Right atrium auricular region (tissue), 2 donors: Measurements from ENCODE around the gene PYHIN1. TPM values are rescaled to one million over a fixed set of nuclear protein-coding genes. Genes with fewer than 3 reads are reported as not detected.

Source experiments
- DNase-seq: peaks from one replicate; pipeline ENCODE4 v3.0.0-alpha.2; 2019; ENCODE audit warnings: low spot score
- H3K27ac ChIP-seq, 2 donors: fragments of 200-600 bp; sonication (generic); 1 replicate in 1 of 2; 2 replicates in 1 of 2; pipeline ENCODE4 v1.5.1; 2016 to 2019
- H3K27me3 ChIP-seq, 2 donors: fragments of 200-600 bp; sonication (generic); one replicate each; pipeline versions ENCODE4 v1.5.1 to v1.6.0; 2017 to 2019
- H3K36me3 ChIP-seq: fragments of 200-600 bp; sonication (generic); one replicate; pipeline ENCODE4 v1.5.1; 2016
- H3K4me1 ChIP-seq, 2 donors: fragments of 200-600 bp; sonication (generic); one replicate each; pipeline versions ENCODE4 v1.5.1 to v1.6.0; 2017 to 2019
- H3K4me3 ChIP-seq, 2 donors: fragments of 200-600 bp; sonication (generic); 1 replicate in 1 of 2; 2 replicates in 1 of 2; pipeline ENCODE4 v1.5.1; 2017 to 2019; ENCODE audit warnings: mild to moderate bottlenecking in 1 of 2, moderate library complexity in 1 of 2
- H3K9me3 ChIP-seq, 2 donors: fragments of 200-600 bp; sonication (generic); one replicate each; pipeline ENCODE4 v1.5.1; 2019
- total RNA-seq, 2 donors: library from RNA; depleted of rRNA; stranded (reverse); fragments of >200 nt; gene quantifications; one replicate each; pipeline ENCODE4 v1.1.0, GENCODE V29; 2016
- TF ChIP-seq, protein P1 (sequence below), 2 donors: fragments of 200-600 bp; sonication (generic); IDR thresholded peaks; one replicate each; pipeline ENCODE4 v1.5.1; 2019; ENCODE audit warnings: antibody characterized with exemption in 2 of 2

Gene PYHIN1
- under 1 TPM in 1 of 2 donors, not detected in 1; 0.63 TPM for total RNA-seq

DNA sequence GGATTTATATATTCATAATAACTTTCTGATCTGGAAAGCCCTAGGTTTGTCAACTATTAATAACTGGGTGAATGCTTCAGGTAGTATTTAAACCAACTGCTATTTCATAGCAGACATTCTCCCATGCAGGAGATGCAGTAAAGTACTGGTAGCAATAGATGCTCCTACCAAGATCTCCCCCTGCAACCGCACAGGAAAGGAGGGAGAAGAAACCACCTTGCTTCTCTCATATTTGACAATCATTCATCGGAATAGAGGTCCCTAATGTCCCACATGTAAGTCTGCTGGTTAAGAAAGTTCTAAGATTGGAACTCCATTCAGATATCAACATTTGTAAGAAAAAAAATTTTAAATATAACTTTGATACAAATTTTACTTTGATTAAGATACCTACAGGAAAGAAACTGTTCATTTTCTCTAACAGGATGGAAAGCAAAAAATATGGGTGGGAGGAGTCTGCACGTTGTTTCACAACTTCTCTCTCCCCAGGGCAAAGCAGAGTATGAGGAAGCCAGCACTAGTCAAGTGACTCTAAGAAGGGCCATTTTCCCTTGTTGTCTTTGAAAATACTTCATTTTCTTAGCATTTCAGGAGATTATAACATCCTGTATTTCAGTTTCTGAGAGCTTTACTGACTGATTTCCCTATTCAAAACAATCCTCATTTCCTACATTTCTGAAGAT is at the start of gene PYHIN1:
TSS of gene PYHIN1 (plus strand) at position 498 of the 683 bp plus-strand sequence. CDS start 5,359 bp downstream, outside the sequence.
- DNase-seq, result no peak
- no peaks in the 10 kb centered on the region for H3K27me3 ChIP-seq
- TF ChIP-seq, protein P1, sequence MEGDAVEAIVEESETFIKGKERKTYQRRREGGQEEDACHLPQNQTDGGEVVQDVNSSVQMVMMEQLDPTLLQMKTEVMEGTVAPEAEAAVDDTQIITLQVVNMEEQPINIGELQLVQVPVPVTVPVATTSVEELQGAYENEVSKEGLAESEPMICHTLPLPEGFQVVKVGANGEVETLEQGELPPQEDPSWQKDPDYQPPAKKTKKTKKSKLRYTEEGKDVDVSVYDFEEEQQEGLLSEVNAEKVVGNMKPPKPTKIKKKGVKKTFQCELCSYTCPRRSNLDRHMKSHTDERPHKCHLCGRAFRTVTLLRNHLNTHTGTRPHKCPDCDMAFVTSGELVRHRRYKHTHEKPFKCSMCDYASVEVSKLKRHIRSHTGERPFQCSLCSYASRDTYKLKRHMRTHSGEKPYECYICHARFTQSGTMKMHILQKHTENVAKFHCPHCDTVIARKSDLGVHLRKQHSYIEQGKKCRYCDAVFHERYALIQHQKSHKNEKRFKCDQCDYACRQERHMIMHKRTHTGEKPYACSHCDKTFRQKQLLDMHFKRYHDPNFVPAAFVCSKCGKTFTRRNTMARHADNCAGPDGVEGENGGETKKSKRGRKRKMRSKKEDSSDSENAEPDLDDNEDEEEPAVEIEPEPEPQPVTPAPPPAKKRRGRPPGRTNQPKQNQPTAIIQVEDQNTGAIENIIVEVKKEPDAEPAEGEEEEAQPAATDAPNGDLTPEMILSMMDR (IDR thresholded peaks at IDR 0.05), result no peak
- no peaks in the 10 kb centered on the region for H3K36me3 ChIP-seq
- H3K27ac ChIP-seq, result no peak within 1 kb of the TSS
- H3K4me3 ChIP-seq, result no peak within 1 kb of the TSS
- peaks cover 0 to 8% of the 10 kb centered on the region in 2 donors for H3K9me3 ChIP-seq
- H3K4me1 ChIP-seq, result no peaks in the 10 kb centered on the region

DNA sequence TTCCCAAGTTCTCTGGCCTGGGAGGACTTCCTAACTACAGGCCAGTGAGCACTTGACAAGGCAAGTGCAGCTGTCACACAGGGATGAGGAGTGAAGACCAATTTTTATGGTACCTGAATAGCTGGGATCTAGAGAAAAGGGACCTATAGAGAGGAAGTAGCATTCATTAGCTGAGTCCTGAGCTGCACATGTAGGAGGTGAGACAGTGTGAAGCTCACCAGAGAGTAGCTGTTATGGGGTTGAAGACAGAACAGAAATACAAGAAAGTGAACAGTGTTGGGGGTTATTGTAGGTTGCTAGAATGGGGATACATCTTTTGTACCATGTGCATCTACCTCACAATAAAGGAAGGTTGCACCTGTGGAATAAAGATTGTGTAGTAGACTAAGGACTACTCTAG is 37.7 kb upstream of the PYHIN1 start:
- Histone ChIP-seq H3K9me3 (peaks cover 0 to 9% of the 10 kb centered on the region in 2 donors), H3K27me3 (no peaks in the 10 kb centered on the region), H3K27ac (no peak overlapping the region), H3K4me1 (no peaks in the 10 kb centered on the region), H3K4me3 (no peak overlapping the region), H3K36me3 (no peaks in the 10 kb centered on the region)
- TF ChIP-seq, protein P1 (IDR thresholded peaks at IDR 0.05), result no peak
- no peak for DNase-seq

DNA sequence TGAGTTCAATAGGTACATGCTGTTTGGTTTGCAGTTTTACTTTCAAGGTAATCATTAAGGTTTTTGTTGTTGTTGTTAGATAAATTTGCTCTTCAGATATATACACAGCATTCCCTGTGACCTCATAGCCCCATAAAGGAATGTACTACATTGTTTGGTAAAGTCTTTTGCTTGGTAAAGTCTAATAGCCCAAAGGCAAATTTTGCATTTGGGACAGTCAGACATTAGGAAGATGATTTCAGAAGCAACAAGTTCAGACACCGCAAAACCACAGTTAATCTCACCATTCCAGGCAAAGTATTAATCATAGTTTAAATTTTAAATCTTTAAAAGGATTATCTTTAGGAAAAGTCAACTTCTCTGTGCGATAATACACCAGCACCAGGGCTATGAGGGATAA is 32.6 kb upstream of the PYHIN1 start:
- H3K9me3 ChIP-seq, result peaks cover 0 to 9% of the 10 kb centered on the region in 2 donors

DNA sequence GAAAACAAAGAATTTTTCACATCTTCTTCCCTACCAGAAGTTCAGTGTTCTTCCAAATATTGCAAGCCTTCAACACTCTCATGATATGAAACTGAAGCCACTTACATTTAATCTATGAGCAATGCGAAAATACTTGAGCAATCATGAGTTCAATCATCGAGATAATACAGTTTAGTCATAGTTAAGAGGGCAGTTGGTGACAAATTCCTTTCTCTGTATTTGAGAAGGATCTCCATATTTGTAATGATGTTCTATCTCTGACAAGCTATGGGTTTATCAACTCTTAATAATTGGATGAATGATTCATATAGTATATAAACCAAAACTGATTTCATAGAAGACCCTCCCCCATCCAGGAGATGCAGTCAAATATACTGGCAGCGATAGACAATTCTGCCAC is 29.7 kb upstream of the PYHIN1 start:
- Histone ChIP-seq H3K4me1 (no peaks in the 10 kb centered on the region), H3K36me3 (no peaks in the 10 kb centered on the region), H3K9me3 (no peaks in the 10 kb centered on the region), H3K27ac (no peak overlapping the region), H3K4me3 (no peak overlapping the region), H3K27me3 (no peaks in the 10 kb centered on the region)
- TF ChIP-seq, protein P1 (IDR thresholded peaks at IDR 0.05), result no peak
- no peak for DNase-seq

More for the DNA sequence above, 32.6 kb upstream of the PYHIN1 start:
- Histone ChIP-seq H3K36me3 (no peaks in the 10 kb centered on the region), H3K27me3 (no peaks in the 10 kb centered on the region), H3K4me3 (no peak overlapping the region), H3K27ac (no peak overlapping the region), H3K4me1 (no peaks in the 10 kb centered on the region)
- no peak for DNase-seq
- TF ChIP-seq, protein P1 (IDR thresholded peaks at IDR 0.05), result no peak

DNA sequence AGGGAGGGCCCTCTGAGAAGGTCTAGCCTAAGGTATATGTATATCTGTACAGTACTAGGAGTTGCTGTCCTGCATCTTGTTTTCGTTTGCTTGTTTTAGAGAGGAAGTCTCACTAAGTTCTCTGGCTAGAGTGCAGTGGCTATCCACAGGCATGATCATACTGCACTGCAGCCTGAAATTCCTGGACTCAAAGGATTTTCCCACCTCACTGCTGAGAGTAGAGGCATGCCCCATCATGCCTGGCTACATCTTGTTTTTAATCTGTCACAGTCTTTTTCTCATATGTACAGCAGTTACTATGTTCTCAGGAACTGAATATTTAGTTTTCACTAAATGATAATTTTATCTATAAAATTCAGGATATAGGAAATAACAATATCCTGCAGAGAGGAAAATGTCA is 15.3 kb upstream of the PYHIN1 start:
- no peaks in the 10 kb centered on the region for H3K36me3 ChIP-seq
- peaks cover 0 to 16% of the 10 kb centered on the region in 2 donors for H3K9me3 ChIP-seq
- H3K4me3 ChIP-seq, result no peak overlapping the region
- no peak for DNase-seq
- H3K27me3 ChIP-seq, result no peaks in the 10 kb centered on the region
- H3K4me1 ChIP-seq, result no peaks in the 10 kb centered on the region
- no peak overlapping the region for H3K27ac ChIP-seq
- TF ChIP-seq, protein P1 (IDR thresholded peaks at IDR 0.05), result no peak

DNA sequence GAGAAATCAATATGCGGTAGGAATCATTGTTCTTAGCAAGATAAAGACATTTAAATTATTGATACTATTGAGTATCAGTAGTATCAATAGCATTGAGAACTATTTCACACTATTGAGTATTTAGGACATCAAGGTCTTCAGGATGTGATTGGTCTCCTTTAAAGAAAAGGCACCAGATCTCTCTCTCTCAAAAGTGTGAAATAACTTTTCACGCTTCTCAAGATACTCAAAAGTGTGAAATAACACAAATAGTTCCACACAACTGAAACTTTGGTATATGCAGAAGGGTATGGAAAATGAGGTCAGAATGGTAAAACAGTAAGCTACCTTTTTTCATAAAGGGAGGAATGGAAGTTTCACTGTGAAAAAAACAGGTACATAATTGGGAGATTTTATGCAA is 6.7 kb upstream of the PYHIN1 start:
- Histone ChIP-seq H3K27ac (no peak overlapping the region), H3K4me1 (no peaks in the 10 kb centered on the region), H3K9me3 (peaks cover 0 to 8% of the 10 kb centered on the region in 2 donors), H3K36me3 (no peaks in the 10 kb centered on the region), H3K4me3 (no peak overlapping the region), H3K27me3 (no peaks in the 10 kb centered on the region)
- TF ChIP-seq, protein P1 (IDR thresholded peaks at IDR 0.05), result no peak
- no peak for DNase-seq
